Aortic smooth muscle cell (primary cell): ENCODE results near the gene TFDP1. TPM values are rescaled to one million over a fixed set of nuclear protein-coding genes. Genes with fewer than 3 reads are reported as not detected.

ENCODE experiments used
- total RNA-seq: library from RNA; depleted of rRNA; stranded (reverse); fragments of >200 nt; gene quantifications from 2 replicates; pipeline ENCODE4 v1.2.3, GENCODE V29; 2014

Gene TFDP1, protein sequence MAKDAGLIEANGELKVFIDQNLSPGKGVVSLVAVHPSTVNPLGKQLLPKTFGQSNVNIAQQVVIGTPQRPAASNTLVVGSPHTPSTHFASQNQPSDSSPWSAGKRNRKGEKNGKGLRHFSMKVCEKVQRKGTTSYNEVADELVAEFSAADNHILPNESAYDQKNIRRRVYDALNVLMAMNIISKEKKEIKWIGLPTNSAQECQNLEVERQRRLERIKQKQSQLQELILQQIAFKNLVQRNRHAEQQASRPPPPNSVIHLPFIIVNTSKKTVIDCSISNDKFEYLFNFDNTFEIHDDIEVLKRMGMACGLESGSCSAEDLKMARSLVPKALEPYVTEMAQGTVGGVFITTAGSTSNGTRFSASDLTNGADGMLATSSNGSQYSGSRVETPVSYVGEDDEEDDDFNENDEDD
- 44.0 and 44.1 TPM in 2 replicates for total RNA-seq

GRCh38 chr13:113584205-113584869 lies at the start of gene TFDP1:
TSS of gene TFDP1 (plus strand) at chr13:113584753. CDS start at chr13:113585838, 1,085 bp downstream.

GRCh38 chr13:113657851-113658741 lies 73.5 kb downstream of the TFDP1 start, which contains the start of gene ATP4B:
TSS of gene ATP4B (minus strand) at chr13:113658198. CDS start at chr13:113658144, 54 bp downstream.

GRCh38 chr13:113666951-113667701 lies 82.6 kb downstream of the TFDP1 start, which contains the start of gene GRK1:
TSS of gene GRK1 (plus strand) at chr13:113667219. CDS start at chr13:113667387, 168 bp downstream.

Other genes starting within 250 kb of the TFDP1 start
- 1.7 and 2.1 TPM in 2 replicates for gene GRTP1, start 220.6 kb upstream of the TFDP1 start, total RNA-seq
- gene ADPRHL1, start 131.3 kb upstream of the TFDP1 start, total RNA-seq: 0.37 and 0.53 TPM in 2 replicates
- gene DCUN1D2, start 94.0 kb upstream of the TFDP1 start, total RNA-seq: 8.2 and 9.5 TPM in 2 replicates
- gene ATP4B, start 73.4 kb downstream of the TFDP1 start, total RNA-seq: not detected in 2 replicates
- gene GRK1, start 82.5 kb downstream of the TFDP1 start, total RNA-seq: not detected in 2 replicates
- gene TMEM255B, start 174.5 kb downstream of the TFDP1 start, total RNA-seq: 0.26 and 0.44 TPM in 2 replicates